ENCODE results near the gene MACC1.

Gene MACC1

GRCh38 chr7:20114468-20114867, 102.7 kb downstream of the MACC1 start:
- no peaks in the 10 kb centered on the region for H3K36me3 ChIP-seq (ENCODE audit: control insufficient read depth, insufficient read depth, low read length)
- no peak overlapping the region for H3K9ac ChIP-seq (ENCODE audit: low read depth, low read length)
- H3K9me3 ChIP-seq (ENCODE audit: control insufficient read depth, insufficient read depth, low read length): no peaks in the 10 kb centered on the region
- no peaks in the 10 kb centered on the region for H3K27me3 ChIP-seq (ENCODE audit: control insufficient read depth, insufficient read depth, low read length)
- peaks cover 35% of the 10 kb centered on the region for H3K4me1 ChIP-seq (ENCODE audit: control insufficient read depth, insufficient read depth, low read length)
- no peak overlapping the region for H3K4me3 ChIP-seq (ENCODE audit: low read depth, low read length)

GRCh38 chr7:20113427-20114027, 103.7 kb downstream of the MACC1 start:
- H3K9me3 ChIP-seq (ENCODE audit: control insufficient read depth, insufficient read depth, low read length): no peaks in the 10 kb centered on the region
- H3K9ac ChIP-seq (ENCODE audit: low read depth, low read length): no peak overlapping the region
- H3K4me1 ChIP-seq (ENCODE audit: control insufficient read depth, insufficient read depth, low read length): peaks cover 30% of the 10 kb centered on the region
- no peak overlapping the region for H3K4me3 ChIP-seq (ENCODE audit: low read depth, low read length)
- no peaks in the 10 kb centered on the region for H3K27me3 ChIP-seq (ENCODE audit: control insufficient read depth, insufficient read depth, low read length)
- H3K36me3 ChIP-seq (ENCODE audit: control insufficient read depth, insufficient read depth, low read length): no peaks in the 10 kb centered on the region

- Histone ChIP-seq H3K4me1 (ENCODE audit: control insufficient read depth, insufficient read depth, low read length) (peaks cover 30% of the 10 kb centered on the region), H3K4me3 (ENCODE audit: low read depth, low read length) (no peak overlapping the region), H3K36me3 (ENCODE audit: control insufficient read depth, insufficient read depth, low read length) (no peaks in the 10 kb centered on the region), H3K27me3 (ENCODE audit: control insufficient read depth, insufficient read depth, low read length) (no peaks in the 10 kb centered on the region), H3K9me3 (ENCODE audit: control insufficient read depth, insufficient read depth, low read length) (no peaks in the 10 kb centered on the region), H3K9ac (ENCODE audit: low read depth, low read length) (no peak overlapping the region)
Measured at GRCh38 chr7:20112696-20113095, 104.5 kb downstream of the MACC1 start.

GRCh38 chr7:20111821-20112542, 105.2 kb downstream of the MACC1 start:
- no peaks in the 10 kb centered on the region for H3K36me3 ChIP-seq (ENCODE audit: control insufficient read depth, insufficient read depth, low read length)
- no peak overlapping the region for H3K4me3 ChIP-seq (ENCODE audit: low read depth, low read length)
- H3K4me1 ChIP-seq (ENCODE audit: control insufficient read depth, insufficient read depth, low read length): peaks cover 30% of the 10 kb centered on the region

GRCh38 chr7:20107582-20107981, 109.6 kb downstream of the MACC1 start:
- H3K9me3 ChIP-seq (ENCODE audit: control insufficient read depth, insufficient read depth, low read length): no peaks in the 10 kb centered on the region
- no peak overlapping the region for H3K9ac ChIP-seq (ENCODE audit: low read depth, low read length)
- H3K4me3 ChIP-seq (ENCODE audit: low read depth, low read length): no peak overlapping the region
- peaks cover 7% of the 10 kb centered on the region for H3K4me1 ChIP-seq (ENCODE audit: control insufficient read depth, insufficient read depth, low read length)
- H3K36me3 ChIP-seq (ENCODE audit: control insufficient read depth, insufficient read depth, low read length): peaks cover 4% of the 10 kb centered on the region
- H3K27me3 ChIP-seq (ENCODE audit: control insufficient read depth, insufficient read depth, low read length): no peaks in the 10 kb centered on the region

More at GRCh38 chr7:20111821-20112542, 105.2 kb downstream of the MACC1 start:
- Histone ChIP-seq H3K9ac (ENCODE audit: low read depth, low read length) (no peak overlapping the region), H3K9me3 (ENCODE audit: control insufficient read depth, insufficient read depth, low read length) (no peaks in the 10 kb centered on the region), H3K27me3 (ENCODE audit: control insufficient read depth, insufficient read depth, low read length) (no peaks in the 10 kb centered on the region)

- Histone ChIP-seq H3K4me3 (ENCODE audit: low read depth, low read length) (no peak overlapping the region), H3K36me3 (ENCODE audit: control insufficient read depth, insufficient read depth, low read length) (peaks cover 4% of the 10 kb centered on the region), H3K9ac (ENCODE audit: low read depth, low read length) (no peak overlapping the region), H3K9me3 (ENCODE audit: control insufficient read depth, insufficient read depth, low read length) (no peaks in the 10 kb centered on the region), H3K4me1 (ENCODE audit: control insufficient read depth, insufficient read depth, low read length) (peaks cover 7% of the 10 kb centered on the region), H3K27me3 (ENCODE audit: control insufficient read depth, insufficient read depth, low read length) (no peaks in the 10 kb centered on the region)
Measured at GRCh38 chr7:20104696-20105095, 112.5 kb downstream of the MACC1 start.

GRCh38 chr7:20102982-20103381, 114.2 kb downstream of the MACC1 start:
- H3K4me1 ChIP-seq (ENCODE audit: control insufficient read depth, insufficient read depth, low read length): peaks cover 7% of the 10 kb centered on the region
- H3K4me3 ChIP-seq (ENCODE audit: low read depth, low read length): no peak overlapping the region
- no peak overlapping the region for H3K9ac ChIP-seq (ENCODE audit: low read depth, low read length)
- H3K27me3 ChIP-seq (ENCODE audit: control insufficient read depth, insufficient read depth, low read length): no peaks in the 10 kb centered on the region
- H3K9me3 ChIP-seq (ENCODE audit: control insufficient read depth, insufficient read depth, low read length): no peaks in the 10 kb centered on the region
- H3K36me3 ChIP-seq (ENCODE audit: control insufficient read depth, insufficient read depth, low read length): peaks cover 4% of the 10 kb centered on the region

GRCh38 chr7:20095862-20096261, 121.3 kb downstream of the MACC1 start:
- H3K9ac ChIP-seq (ENCODE audit: low read depth, low read length): no peak overlapping the region
- H3K9me3 ChIP-seq (ENCODE audit: control insufficient read depth, insufficient read depth, low read length): no peaks in the 10 kb centered on the region
- H3K36me3 ChIP-seq (ENCODE audit: control insufficient read depth, insufficient read depth, low read length): no peaks in the 10 kb centered on the region
- no peaks in the 10 kb centered on the region for H3K27me3 ChIP-seq (ENCODE audit: control insufficient read depth, insufficient read depth, low read length)
- no peak overlapping the region for H3K4me3 ChIP-seq (ENCODE audit: low read depth, low read length)
- peaks cover 11% of the 10 kb centered on the region for H3K4me1 ChIP-seq (ENCODE audit: control insufficient read depth, insufficient read depth, low read length)

- Histone ChIP-seq H3K9ac (ENCODE audit: low read depth, low read length) (no peak overlapping the region), H3K36me3 (ENCODE audit: control insufficient read depth, insufficient read depth, low read length) (no peaks in the 10 kb centered on the region), H3K9me3 (ENCODE audit: control insufficient read depth, insufficient read depth, low read length) (no peaks in the 10 kb centered on the region), H3K27me3 (ENCODE audit: control insufficient read depth, insufficient read depth, low read length) (no peaks in the 10 kb centered on the region), H3K4me3 (ENCODE audit: low read depth, low read length) (no peak overlapping the region), H3K4me1 (ENCODE audit: control insufficient read depth, insufficient read depth, low read length) (peaks cover 11% of the 10 kb centered on the region)
Measured at GRCh38 chr7:20095436-20095835, 121.7 kb downstream of the MACC1 start.

GRCh38 chr7:20089431-20089830, 127.8 kb downstream of the MACC1 start:
- Histone ChIP-seq H3K27me3 (ENCODE audit: control insufficient read depth, insufficient read depth, low read length) (no peaks in the 10 kb centered on the region), H3K4me3 (ENCODE audit: low read depth, low read length) (no peak overlapping the region), H3K4me1 (ENCODE audit: control insufficient read depth, insufficient read depth, low read length) (peaks cover 7% of the 10 kb centered on the region), H3K9me3 (ENCODE audit: control insufficient read depth, insufficient read depth, low read length) (no peaks in the 10 kb centered on the region), H3K36me3 (ENCODE audit: control insufficient read depth, insufficient read depth, low read length) (no peaks in the 10 kb centered on the region), H3K9ac (ENCODE audit: low read depth, low read length) (no peak overlapping the region)

- Histone ChIP-seq H3K4me3 (ENCODE audit: low read depth, low read length) (no peak overlapping the region), H3K27me3 (ENCODE audit: control insufficient read depth, insufficient read depth, low read length) (no peaks in the 10 kb centered on the region), H3K36me3 (ENCODE audit: control insufficient read depth, insufficient read depth, low read length) (no peaks in the 10 kb centered on the region), H3K4me1 (ENCODE audit: control insufficient read depth, insufficient read depth, low read length) (peaks cover 16% of the 10 kb centered on the region), H3K9me3 (ENCODE audit: control insufficient read depth, insufficient read depth, low read length) (no peaks in the 10 kb centered on the region), H3K9ac (ENCODE audit: low read depth, low read length) (no peak overlapping the region)
Measured at GRCh38 chr7:20085086-20085485, 132.1 kb downstream of the MACC1 start.
